HFF-Myc (cell line): ENCODE results near the gene CHN1.

Source experiments
- DNase-seq: peaks from one replicate; pipeline ENCODE4 v3.0.0-alpha.2; 2011; ENCODE audit warnings: low read depth; ENCODE audit errors: extremely low read depth
- H3K4me3 ChIP-seq: replicated peaks from 2 replicates; pipeline ENCODE4 v1.5.1; 2011; ENCODE audit warnings: low read depth, mild to moderate bottlenecking, control low read depth, low read length
- TF ChIP-seq, protein P1 (sequence below): IDR thresholded peaks from 2 replicates; pipeline ENCODE4 v1.5.1; 2012; ENCODE audit warnings: mild to moderate bottlenecking, low read depth, low read length, control low read depth; ENCODE audit errors: missing control alignments

CHN1 gene

GRCh38 chr2:174784316-174784715 is 220.9 kb downstream of the CHN1 start:
- TF ChIP-seq, protein P1, sequence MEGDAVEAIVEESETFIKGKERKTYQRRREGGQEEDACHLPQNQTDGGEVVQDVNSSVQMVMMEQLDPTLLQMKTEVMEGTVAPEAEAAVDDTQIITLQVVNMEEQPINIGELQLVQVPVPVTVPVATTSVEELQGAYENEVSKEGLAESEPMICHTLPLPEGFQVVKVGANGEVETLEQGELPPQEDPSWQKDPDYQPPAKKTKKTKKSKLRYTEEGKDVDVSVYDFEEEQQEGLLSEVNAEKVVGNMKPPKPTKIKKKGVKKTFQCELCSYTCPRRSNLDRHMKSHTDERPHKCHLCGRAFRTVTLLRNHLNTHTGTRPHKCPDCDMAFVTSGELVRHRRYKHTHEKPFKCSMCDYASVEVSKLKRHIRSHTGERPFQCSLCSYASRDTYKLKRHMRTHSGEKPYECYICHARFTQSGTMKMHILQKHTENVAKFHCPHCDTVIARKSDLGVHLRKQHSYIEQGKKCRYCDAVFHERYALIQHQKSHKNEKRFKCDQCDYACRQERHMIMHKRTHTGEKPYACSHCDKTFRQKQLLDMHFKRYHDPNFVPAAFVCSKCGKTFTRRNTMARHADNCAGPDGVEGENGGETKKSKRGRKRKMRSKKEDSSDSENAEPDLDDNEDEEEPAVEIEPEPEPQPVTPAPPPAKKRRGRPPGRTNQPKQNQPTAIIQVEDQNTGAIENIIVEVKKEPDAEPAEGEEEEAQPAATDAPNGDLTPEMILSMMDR = no peak
- no peak overlapping the region for H3K4me3 ChIP-seq
- no peak for DNase-seq

DNA sequence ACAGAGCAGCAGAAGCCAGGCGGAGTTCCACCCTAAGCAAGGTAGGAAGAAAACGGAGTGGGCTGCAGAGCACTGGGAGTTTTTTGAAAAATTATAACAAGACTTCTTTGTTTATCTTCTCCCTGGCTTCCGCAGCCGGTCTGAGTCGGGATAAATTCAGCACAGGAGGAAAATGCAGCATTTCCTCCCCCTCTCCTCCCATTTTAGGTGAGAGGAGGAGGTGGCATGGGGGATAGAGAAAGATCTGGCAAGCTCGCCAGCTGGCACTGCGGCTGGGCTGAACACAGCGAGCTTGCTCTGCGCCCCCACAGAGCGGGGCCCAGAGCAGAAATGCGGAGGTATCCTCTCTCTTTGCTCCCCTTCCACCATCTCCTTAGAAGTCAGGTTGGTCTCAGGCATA is 223.2 kb downstream of the CHN1 start:
- DNase-seq = no peak
- no peak overlapping the region for H3K4me3 ChIP-seq
- TF ChIP-seq, protein P1 = no peak

DNA sequence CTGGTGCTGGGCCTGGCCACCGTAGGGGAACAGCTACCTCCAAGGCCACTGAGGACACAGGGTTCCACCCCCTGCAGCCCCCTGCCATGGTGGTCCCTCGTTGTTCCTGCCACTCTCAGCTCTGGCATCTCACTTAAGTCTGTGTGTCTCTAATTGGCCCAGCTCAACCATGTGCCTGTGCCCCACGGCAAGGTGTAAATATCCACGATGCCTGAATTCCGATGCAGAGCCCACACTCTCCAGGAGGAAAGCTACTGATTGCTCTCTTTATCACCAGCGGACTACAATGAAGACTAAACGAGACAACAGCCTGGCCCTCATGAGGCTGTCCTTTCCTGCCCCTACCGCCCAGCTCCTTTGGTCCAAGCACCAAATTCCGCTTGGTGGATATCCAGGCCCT is 223.9 kb downstream of the CHN1 start:
- no peak overlapping the region for H3K4me3 ChIP-seq
- TF ChIP-seq, protein P1 = no peak
- no peak for DNase-seq

DNA sequence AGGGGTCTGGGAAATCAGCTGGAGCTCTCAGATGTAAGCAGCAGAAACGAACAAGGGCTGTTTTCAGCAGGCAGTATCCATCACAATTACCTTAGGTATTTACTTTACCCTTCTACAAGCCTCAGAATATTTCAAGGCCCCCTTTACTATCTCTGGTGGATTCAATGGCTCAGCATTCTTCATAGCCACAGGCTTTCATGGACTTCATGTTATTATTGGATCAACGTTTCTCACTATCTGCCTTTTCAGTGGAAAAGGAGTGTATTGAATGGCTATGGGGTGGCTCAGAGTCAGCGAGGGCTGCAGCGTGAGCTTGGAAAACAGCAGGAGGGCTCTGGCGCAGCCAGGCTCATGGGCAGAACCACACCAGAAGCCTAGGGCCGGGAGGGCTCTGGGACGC is 224.3 kb downstream of the CHN1 start:
- no peak for DNase-seq
- TF ChIP-seq, protein P1 = no peak
- H3K4me3 ChIP-seq = no peak overlapping the region

DNA sequence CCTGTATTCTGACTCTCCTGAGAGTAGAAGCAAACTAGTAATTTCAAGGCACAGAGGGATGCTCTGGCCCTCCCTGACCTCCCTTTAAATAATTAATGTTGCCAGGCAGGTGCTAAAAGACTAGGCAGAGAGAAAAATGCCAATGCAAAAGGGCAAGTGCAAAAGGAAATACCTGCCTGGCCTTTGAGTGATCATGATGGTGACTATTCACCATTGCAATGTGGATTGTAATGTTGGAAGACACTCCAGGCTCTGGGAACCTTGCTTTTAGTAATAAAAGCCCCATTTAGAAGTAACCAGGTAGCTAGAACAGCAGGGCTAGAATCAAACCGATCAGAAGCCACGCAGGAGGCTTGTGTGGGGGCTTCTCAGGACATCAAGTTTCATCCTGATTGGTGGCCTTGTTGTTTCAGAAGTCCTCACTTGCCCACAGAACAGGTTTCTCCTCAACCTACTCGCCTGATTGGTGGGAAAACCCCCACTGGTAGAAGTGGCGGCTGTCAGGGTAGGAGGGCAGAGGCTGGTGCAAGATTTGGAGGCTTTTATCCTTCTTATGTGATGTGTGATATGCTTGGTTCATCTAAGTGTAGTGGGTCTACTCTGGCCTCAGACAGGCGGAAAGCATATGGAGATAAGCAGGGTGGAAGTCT is 224.9 kb downstream of the CHN1 start:
- no peak overlapping the region for H3K4me3 ChIP-seq
- DNase-seq = no peak
- TF ChIP-seq, protein P1 = no peak

- 0 out of 2 replicates have a peak overlapping the region, but pooled peaks have one; percentile 4 for H3K4me3 ChIP-seq
- DNase-seq = peak; percentile 95
- TF ChIP-seq, protein P1 = no peak
Measured at GRCh38 chr2:174779361-174779928, 225.7 kb downstream of the CHN1 start.
